ENCODE results near the gene RFWD3. TPM values are rescaled to one million over a fixed set of nuclear protein-coding genes. Genes with fewer than 3 reads are reported as not detected.

RFWD3 gene
- polyA plus RNA-seq, 1 experiment, result 13.4 TPM

GRCh38 chr16:74575175-74575806, 91.4 kb downstream of the RFWD3 start:
- TF ChIP-seq, protein P1, sequence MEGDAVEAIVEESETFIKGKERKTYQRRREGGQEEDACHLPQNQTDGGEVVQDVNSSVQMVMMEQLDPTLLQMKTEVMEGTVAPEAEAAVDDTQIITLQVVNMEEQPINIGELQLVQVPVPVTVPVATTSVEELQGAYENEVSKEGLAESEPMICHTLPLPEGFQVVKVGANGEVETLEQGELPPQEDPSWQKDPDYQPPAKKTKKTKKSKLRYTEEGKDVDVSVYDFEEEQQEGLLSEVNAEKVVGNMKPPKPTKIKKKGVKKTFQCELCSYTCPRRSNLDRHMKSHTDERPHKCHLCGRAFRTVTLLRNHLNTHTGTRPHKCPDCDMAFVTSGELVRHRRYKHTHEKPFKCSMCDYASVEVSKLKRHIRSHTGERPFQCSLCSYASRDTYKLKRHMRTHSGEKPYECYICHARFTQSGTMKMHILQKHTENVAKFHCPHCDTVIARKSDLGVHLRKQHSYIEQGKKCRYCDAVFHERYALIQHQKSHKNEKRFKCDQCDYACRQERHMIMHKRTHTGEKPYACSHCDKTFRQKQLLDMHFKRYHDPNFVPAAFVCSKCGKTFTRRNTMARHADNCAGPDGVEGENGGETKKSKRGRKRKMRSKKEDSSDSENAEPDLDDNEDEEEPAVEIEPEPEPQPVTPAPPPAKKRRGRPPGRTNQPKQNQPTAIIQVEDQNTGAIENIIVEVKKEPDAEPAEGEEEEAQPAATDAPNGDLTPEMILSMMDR (IDR thresholded peaks at IDR 0.05; ENCODE audit: low read depth, low read length), result no peak
- ChIA-PET POLR2A (no interaction called here), CTCF (interaction anchor here (1.2 kb wide), 1 partner anchor 47 kb away, joined by 5 read pairs; no protein-coding TSS in a partner anchor)
- Histone ChIP-seq H3K4me3 (ENCODE audit: low read depth, low read length) (no peak overlapping the region), H3K27me3 (ENCODE audit: control insufficient read depth, insufficient read depth, low read length) (no peaks in the 10 kb centered on the region), H3K27ac (ENCODE audit: low read depth, low read length) (no peak overlapping the region), H3K9me3 (ENCODE audit: control insufficient read depth, insufficient read depth, low read length) (no peaks in the 10 kb centered on the region)
- no peak for DNase-seq (ENCODE audit: low read depth, low spot score)

GRCh38 chr16:74574146-74574545, 92.5 kb downstream of the RFWD3 start:
- Histone ChIP-seq H3K27ac (ENCODE audit: low read depth, low read length) (no peak overlapping the region), H3K27me3 (ENCODE audit: control insufficient read depth, insufficient read depth, low read length) (no peaks in the 10 kb centered on the region), H3K4me3 (ENCODE audit: low read depth, low read length) (no peak overlapping the region), H3K9me3 (ENCODE audit: control insufficient read depth, insufficient read depth, low read length) (no peaks in the 10 kb centered on the region)
- no peak for DNase-seq (ENCODE audit: low read depth, low spot score)
- ChIA-PET CTCF (no interaction called here), POLR2A (interaction anchor here (1.1 kb wide), 1 partner anchor 32 kb away, joined by 3 read pairs; the partner anchor contains the start of gene GLG1)
- TF ChIP-seq, protein P1 (IDR thresholded peaks at IDR 0.05; ENCODE audit: low read depth, low read length), result no peak

DNA sequence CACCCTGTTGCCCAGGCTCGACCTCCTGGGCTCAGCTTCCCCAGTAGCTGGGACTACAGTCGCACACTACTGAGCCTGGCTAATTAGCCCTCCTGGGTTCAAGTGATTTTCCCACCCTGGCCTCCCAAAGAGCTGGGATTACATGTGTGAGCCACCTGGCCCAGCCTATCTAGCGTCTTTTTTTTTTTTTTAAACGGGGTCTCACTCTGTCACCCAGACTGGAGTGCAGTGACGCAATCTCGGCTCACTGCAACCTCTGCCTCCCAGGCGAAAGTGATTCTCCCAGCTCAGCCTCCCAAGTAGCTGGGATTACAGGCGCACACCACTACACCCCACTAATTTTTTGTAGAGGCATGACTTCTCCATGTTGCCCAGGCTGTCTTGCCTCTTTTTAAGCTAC, 93.1 kb downstream of the RFWD3 start:
- H3K9me3 ChIP-seq (ENCODE audit: control insufficient read depth, insufficient read depth, low read length), result no peaks in the 10 kb centered on the region
- DNase-seq (ENCODE audit: low read depth, low spot score), result no peak
- no peak overlapping the region for H3K4me3 ChIP-seq (ENCODE audit: low read depth, low read length)
- CTCF ChIA-PET, result no interaction called here
- POLR2A ChIA-PET, result interaction anchor here (0.6 to 1.1 kb wide), 3 partner anchors 33 to 413 kb away, joined by 3 to 4 read pairs (median 3); partner anchors contain the start of gene GLG1
- H3K27ac ChIP-seq (ENCODE audit: low read depth, low read length), result no peak overlapping the region
- TF ChIP-seq, protein P1 (IDR thresholded peaks at IDR 0.05; ENCODE audit: low read depth, low read length), result no peak
- no peaks in the 10 kb centered on the region for H3K27me3 ChIP-seq (ENCODE audit: control insufficient read depth, insufficient read depth, low read length)

Other genes starting within 250 kb of the RFWD3 start
- 0.06 and 0.22 TPM in 2 replicates for gene CLEC18B, start 245.4 kb downstream of the RFWD3 start, polyA plus RNA-seq (2011; rRNA removed)
- gene GLG1, start 59.8 kb downstream of the RFWD3 start, polyA plus RNA-seq (2011; rRNA removed), result 188 and 191 TPM in 2 replicates
- 4.1 and 5.8 TPM in 2 replicates for gene MLKL, start 34.0 kb upstream of the RFWD3 start, polyA plus RNA-seq (2011; rRNA removed)
- not detected in 2 replicates for gene FA2H, start 107.9 kb upstream of the RFWD3 start, polyA plus RNA-seq (2011; rRNA removed)

Data from AG04450 (cell line).